ENCODE measurements around the gene SLC25A4.
A peak's percentile ranks its signal among the peaks of the same experiment; 100 is the strongest.
"Not testable (repeated sequence)": the region's sequence is repeated elsewhere in the genome, so short reads cannot be mapped to it uniquely, and the experiment has no call there.

SLC25A4 gene

GRCh38 chr4:185142912-185143600 lies at the start of gene SLC25A4:
Gene SLC25A4 (plus strand): TSS chr4:185143266. CDS start chr4:185143373, 107 bp downstream.
- peak; percentile 55 for DNase-seq

DNA sequence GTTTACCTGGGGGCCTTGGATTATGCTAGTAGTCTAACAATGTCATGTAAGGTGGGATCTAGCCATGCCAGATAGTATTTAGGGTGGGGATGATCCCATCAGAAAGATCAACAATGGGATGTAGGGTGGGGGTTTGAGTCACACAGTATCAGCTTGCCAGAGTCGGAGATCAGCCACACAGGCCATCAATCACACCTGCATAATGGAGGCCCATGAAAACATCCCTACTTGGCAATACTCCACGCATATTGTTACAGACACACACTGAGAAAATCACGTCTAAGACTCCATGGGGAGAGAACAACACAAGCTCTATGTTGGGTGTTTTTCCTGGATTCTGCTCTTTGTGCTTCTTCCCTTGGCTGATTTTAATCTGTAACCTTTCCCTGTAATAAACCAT lies 49.5 kb upstream of the SLC25A4 start:
- no peak for DNase-seq

DNA sequence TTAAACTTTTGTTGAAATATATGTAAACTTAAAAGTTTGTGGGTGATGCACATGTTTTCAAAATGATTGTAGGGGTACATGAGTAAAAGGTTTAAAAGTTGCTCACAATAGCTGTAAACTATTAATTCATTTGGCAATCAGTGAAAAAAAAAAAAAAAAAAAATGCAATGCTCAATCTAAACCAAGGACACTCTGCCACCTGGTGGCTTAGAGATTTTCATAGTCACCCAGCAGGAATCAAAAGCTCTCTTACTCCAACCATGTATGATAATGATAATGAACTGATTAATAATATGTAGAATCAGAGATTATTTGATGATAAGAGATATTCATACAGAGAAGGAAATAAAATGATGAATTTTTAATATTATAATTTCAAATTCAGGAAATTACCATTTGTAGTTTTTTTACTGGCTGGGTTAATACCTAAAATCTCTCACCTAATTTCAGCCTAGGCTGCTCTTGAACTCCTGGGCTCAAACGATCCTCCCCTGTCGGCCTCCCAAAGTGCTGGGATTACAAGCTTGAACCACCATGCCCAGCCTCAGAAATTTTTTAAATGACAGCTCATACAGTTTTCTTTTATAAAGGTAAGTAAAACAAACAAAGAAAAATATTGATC lies 46.9 kb upstream of the SLC25A4 start:
- DNase-seq = no peak

GRCh38 chr4:185098474-185098873 lies 44.6 kb upstream of the SLC25A4 start:
- DNase-seq = no peak

- DNase-seq = no peak
These were observed 43.9 kb upstream of the SLC25A4 start for GRCh38 chr4:185099024-185099682.

GRCh38 chr4:185099940-185100339 lies 43.1 kb upstream of the SLC25A4 start:
- DNase-seq = no peak

GRCh38 chr4:185100423-185100822 lies 42.6 kb upstream of the SLC25A4 start:
- DNase-seq = no peak

DNA sequence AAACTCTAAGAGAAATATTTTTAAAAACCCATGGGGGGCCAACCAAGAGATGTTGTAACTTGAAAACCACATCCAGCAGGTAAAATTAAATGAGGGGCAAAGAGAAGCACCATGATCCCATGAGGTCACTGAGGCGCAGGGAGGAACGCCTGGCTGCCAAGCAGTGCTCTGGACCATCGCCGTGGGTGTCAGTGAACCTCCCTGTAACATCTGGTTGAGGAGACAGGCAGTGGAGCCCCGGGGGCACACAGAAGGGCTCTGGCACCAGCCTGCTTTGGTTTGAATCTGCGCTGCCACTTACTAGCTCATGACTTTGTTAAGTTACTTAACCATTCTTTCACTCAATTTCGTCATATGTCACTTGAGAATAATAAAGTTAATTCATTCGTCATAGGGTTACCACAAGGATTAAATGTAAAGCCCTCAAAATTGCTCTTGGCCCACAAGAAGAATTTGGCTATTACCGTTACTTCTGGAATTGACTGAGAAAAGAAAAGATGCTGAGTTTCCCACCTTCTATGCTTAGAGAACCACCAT lies 41.6 kb upstream of the SLC25A4 start:
- DNase-seq = no peak

GRCh38 chr4:185104733-185105132 lies 38.3 kb upstream of the SLC25A4 start:
- DNase-seq = no peak

DNA sequence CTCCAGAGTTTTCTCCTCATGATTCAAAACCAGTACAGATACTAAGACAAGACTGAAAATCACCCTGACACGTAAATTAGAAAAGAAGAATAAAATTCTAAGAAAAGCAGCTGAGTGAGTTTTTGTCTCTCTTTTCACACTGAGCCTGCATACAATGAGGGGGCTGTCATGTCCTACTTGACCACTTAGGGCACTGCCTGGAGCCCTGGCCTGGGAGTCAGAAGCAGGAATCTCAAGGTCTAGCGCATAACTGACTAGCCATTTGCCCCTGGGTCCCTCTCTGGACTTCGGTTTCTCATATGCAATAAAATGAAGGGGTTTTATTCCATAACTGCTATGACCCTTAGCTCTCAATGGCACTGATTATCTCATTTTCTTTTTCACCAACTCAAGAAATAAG lies 36.7 kb upstream of the SLC25A4 start:
- DNase-seq = no peak

DNA sequence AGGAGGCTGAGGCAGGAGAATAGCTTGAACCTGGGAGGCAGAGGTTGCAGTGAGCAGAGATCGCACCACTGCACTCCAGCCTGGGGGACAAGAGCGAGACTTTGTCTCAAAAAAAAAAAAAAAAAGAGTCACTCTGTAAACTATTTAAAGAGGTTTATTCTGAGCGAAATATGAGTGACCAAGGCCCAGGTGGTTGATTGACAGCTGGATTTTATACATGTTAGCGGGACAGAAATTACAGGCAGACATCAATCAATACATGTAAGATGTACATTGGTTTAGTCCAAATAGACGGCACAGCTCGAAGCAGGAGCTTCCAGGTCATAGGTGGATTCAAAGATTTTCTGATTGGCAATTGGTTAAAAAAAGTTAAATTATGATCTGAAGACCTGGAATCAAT lies 35.5 kb upstream of the SLC25A4 start:
- not testable (repeated sequence) for DNase-seq

GRCh38 chr4:185108185-185108584 lies 34.9 kb upstream of the SLC25A4 start:
- DNase-seq = no peak

- DNase-seq = no peak
These were observed 34.4 kb upstream of the SLC25A4 start for GRCh38 chr4:185108669-185109068.

DNA sequence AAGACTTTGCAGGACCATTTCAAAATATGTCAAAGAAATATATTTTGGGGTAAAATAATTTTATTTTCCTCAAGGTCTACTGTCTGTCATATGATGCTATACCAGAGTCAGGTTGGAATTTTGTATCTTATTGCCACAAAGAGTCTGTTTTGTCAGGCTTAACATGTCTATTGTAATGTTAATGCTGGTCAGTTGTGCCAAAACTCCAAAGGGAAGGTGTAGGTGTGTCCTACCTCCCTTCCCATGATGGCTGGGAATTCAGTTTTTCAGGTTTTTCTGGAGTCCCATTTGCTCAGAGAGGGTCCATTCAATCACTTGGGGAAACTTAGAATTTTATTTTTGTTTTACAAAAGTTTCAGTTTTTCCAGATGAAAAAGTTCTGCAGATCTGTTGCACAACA lies 33.3 kb upstream of the SLC25A4 start:
- no peak for DNase-seq

- DNase-seq = no peak
These were observed 32.7 kb upstream of the SLC25A4 start for GRCh38 chr4:185110375-185110823.

DNA sequence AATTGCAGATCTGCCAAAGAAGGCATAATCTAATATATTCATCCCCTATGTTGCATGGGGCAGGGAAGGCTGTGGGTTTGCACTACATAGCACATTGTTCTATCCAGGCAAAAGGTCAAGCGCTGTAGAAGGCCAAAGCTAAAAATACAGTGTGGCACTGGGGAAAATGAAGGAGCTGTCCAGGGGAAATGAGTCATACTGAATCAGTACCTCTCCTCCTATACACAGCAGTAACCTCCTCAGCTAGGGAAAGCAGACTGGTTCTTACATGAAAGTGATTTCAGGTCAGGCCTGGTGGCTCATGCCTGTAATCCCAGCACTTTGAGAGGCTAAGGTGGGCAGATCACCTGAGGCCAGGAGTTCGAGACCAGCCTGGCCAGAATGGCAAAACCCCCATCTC lies 31.0 kb upstream of the SLC25A4 start:
- DNase-seq = no peak

DNA sequence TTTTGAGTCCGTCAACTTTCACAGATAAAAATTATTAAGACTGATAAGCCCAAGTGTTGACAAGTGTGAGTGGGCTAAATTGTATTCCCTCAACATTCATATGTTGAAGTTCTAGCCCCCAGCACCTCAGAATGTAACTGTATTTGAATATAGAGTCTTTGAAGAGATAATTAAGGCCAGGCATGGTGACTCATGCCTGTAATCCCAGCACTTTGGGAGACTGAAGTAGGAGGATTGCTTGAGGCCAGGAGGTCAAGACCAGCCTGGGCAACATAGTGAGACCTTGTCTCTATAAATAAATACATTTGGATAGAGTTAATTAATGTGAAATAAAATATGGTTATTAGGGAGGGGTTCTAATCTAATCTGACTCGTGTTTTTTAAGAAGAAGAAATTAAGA lies 29.7 kb upstream of the SLC25A4 start:
- no peak for DNase-seq

DNA sequence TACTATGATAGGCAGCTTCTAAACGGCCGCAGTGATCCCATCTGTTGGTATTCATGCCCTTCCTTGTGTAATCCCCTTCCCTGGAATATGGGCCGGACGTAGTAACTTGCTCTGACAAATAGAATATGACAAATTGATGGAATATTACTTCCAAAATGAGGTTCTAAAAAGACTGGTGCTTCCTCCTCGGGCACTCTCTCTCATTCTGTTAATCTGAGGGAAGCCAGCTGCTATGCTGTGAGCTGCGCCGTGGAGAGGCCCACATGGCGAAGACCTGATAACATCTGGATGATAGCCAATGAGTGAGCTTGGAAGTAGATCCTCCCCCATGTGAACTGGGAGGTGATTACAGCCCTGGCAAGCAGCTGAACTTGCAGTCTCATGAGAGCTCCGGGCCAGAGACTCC lies 27.2 kb upstream of the SLC25A4 start:
- peak; percentile 18 for DNase-seq

GRCh38 chr4:185117300-185117934 lies 25.6 kb upstream of the SLC25A4 start:
- no peak for DNase-seq

GRCh38 chr4:185118876-185119275 lies 24.2 kb upstream of the SLC25A4 start:
- DNase-seq = no peak

DNA sequence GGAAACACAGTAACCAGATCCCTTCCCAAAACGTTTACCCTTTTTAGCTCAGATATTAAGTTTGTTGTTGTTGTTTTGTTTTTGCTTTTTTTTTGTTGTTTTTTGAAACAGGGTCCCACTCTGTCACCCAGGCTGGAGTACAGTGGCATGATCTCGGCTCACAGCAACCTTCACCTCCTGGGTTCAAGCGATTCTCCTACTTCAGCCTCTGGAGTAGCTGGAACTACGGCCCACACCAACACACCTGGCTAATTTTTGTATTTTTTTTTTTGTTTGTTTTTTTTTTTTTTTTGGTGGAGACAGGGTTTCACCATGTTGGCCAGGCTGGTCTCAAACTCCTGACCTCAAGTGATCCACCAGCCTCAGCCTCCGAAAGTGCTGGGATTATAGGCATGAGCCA lies 23.6 kb upstream of the SLC25A4 start:
- not testable (repeated sequence) for DNase-seq

DNA sequence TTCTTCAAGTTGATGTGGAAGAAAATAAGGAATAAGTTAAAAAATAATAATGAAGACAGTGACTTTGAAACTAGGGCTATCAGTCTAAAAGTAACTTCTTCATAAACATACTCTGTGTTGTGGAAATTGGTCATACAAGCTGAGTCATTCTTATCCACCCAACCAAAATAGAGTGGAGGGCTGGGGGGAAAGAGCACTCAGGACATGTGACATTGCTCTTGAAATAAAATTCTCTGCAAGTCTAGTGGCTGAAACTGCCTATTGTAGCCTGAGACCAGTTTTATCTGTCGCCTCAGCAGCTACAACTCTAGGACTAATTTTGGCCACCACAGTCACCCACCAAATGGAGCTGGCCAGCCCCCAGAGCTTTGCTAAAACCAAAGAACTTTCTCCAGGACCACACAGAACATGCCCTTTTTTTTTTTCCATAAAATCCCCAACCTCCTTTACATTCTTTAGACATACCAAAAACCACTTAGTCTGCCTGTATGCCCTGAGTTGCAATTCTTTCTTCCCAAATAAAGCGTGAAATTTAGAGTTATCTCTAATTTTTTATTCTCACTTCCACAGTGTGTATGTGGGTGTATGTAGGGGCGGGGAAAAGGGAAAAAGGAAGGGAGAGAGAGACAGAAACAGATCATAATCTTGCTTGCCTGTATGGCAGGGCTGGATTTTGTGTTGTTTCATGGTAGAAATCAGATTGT lies 23.0 kb upstream of the SLC25A4 start:
- DNase-seq = no peak

DNA sequence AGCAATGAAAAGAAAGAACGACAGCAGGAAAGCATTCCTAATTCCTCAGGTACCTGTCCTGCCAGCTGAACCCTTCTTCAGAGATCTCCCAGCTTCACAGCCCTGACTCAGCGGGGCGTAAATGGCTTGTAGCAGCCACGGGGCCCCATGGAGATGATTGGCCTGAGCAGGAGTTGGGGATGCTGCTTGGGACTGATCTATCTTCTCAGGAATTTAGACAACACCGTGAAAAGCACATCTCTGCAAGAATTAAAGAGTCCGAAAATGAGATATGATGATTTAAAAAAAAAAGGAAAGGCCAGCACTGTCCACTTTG lies 22.5 kb upstream of the SLC25A4 start:
- no peak for DNase-seq
